GM23248 (cell line): ENCODE data around the gene C2orf15. TPM values are rescaled to one million over a fixed set of nuclear protein-coding genes. Genes with fewer than 3 reads are reported as not detected.

Experiments
- DNase-seq: peaks from one replicate; pipeline ENCODE4 v3.0.0-alpha.2; 2015
- H2AFZ ChIP-seq: fragments of 200-600 bp; sonication (generic); 2 replicates; pipeline ENCODE4 v1.6.1; 2016; ENCODE audit warnings: antibody characterized with exemption
- H3F3A ChIP-seq: fragments of 200-600 bp; sonication (generic); 2 replicates; pipeline ENCODE4 v1.6.1; 2016; ENCODE audit warnings: mild to moderate bottlenecking, antibody characterized with exemption, mixed run types; ENCODE audit not compliant: insufficient read depth
- H3K27ac ChIP-seq: fragments of 200-600 bp; sonication (generic); 2 replicates; pipeline ENCODE4 v1.5.1; 2016; ENCODE audit warnings: mild to moderate bottlenecking
- H3K27me3 ChIP-seq: fragments of 200-600 bp; sonication (generic); replicated peaks from 2 replicates; pipeline ENCODE4 v1.6.1; 2016; ENCODE audit warnings: mild to moderate bottlenecking; ENCODE audit not compliant: insufficient read depth
- H3K36me3 ChIP-seq: fragments of 200-600 bp; sonication (generic); 2 replicates; pipeline ENCODE4 v1.6.1; 2016; ENCODE audit warnings: low read depth, mild to moderate bottlenecking
- H3K4me1 ChIP-seq: fragments of 200-600 bp; sonication (generic); 2 replicates; pipeline ENCODE4 v1.6.1; 2016; ENCODE audit warnings: mild to moderate bottlenecking; ENCODE audit not compliant: insufficient read depth
- H3K4me2 ChIP-seq: fragments of 200-600 bp; sonication (generic); one replicate; pipeline ENCODE4 v1.6.1; 2016; ENCODE audit warnings: mild to moderate bottlenecking; ENCODE audit not compliant: unreplicated experiment
- H3K4me3 ChIP-seq: fragments of 200-600 bp; sonication (generic); 2 replicates; pipeline ENCODE4 v1.5.1; 2016; ENCODE audit warnings: mild to moderate bottlenecking
- H3K79me2 ChIP-seq: fragments of 200-600 bp; sonication (generic); 2 replicates; pipeline ENCODE4 v1.6.1; 2016; ENCODE audit warnings: mild to moderate bottlenecking; ENCODE audit not compliant: insufficient read depth
- H3K9ac ChIP-seq: fragments of 200-600 bp; sonication (generic); 2 replicates; pipeline ENCODE4 v1.6.1; 2016; ENCODE audit warnings: mild to moderate bottlenecking
- H3K9me2 ChIP-seq: fragments of 200-600 bp; sonication (generic); 2 replicates; pipeline ENCODE4 v1.6.1; 2016; ENCODE audit warnings: mixed run types, mild to moderate bottlenecking, moderate library complexity; ENCODE audit not compliant: insufficient read depth
- H3K9me3 ChIP-seq: fragments of 200-600 bp; sonication (generic); one replicate; pipeline ENCODE4 v1.6.1; 2017; ENCODE audit warnings: low read depth
- H4K20me1 ChIP-seq: fragments of 200-600 bp; sonication (generic); 2 replicates; pipeline ENCODE4 v1.6.0; 2016; ENCODE audit not compliant: insufficient read depth
- EZH2 ChIP-seq: fragments of 200-600 bp; sonication (generic); IDR thresholded peaks from 2 replicates; pipeline ENCODE4 v1.6.1; 2018; ENCODE audit warnings: antibody characterized with exemption, mild to moderate bottlenecking; ENCODE audit not compliant: insufficient read depth, poor library complexity, severe bottlenecking
- EZH2phosphoT487 ChIP-seq: fragments of 200-600 bp; sonication (generic); IDR thresholded peaks from 2 replicates; pipeline ENCODE4 v1.6.1; 2018; ENCODE audit warnings: antibody characterized with exemption, moderate library complexity, mild to moderate bottlenecking, low read depth; ENCODE audit not compliant: insufficient read depth
- WGBS, 2 experiments: methylation state at CpG; one replicate each; pipeline ENCODE4 v1.1.6; 2015 to 2017; ENCODE audit warnings: low lambda C conversion rate in 2 of 2, low coverage in 1 of 2; ENCODE audit errors: missing lambda C conversion rate in 2 of 2; 5-methylcytosine and 5-hydroxymethylcytosine counted together
- in situ Hi-C: fragments of 300-500 bp; cut with MboI; formaldehyde crosslinking; loops from 2 replicates; pipeline ENCODE4 v1.15.0; 2020
- polyA plus RNA-seq: library from polyadenylated mRNA; unstranded; fragments of >200 nt; fragmentation: Nextera tagmentation; extraction: Ambion mirVana; gene quantifications from 2 replicates; pipeline ENCODE4 v1.2.1, GENCODE V29; 2016
- total RNA-seq: library from RNA; depleted of rRNA; stranded (reverse); fragments of >200 nt; shearing (Covaris generic); gene quantifications from 2 replicates; pipeline ENCODE4 v1.2.3, GENCODE V29; 2014

The C2orf15 gene
- total and polyA plus RNA-seq, 2 experiments from 2014 or later = not detected

- no peaks in the 10 kb centered on the region for H3K27me3 ChIP-seq
- H3K27ac ChIP-seq = no peak overlapping the region
- H3K9me3 ChIP-seq = no peaks in the 10 kb centered on the region
- in situ Hi-C loops = no loop called here
- no peak for DNase-seq
- H2AFZ ChIP-seq = no peak overlapping the region
- H3K9ac ChIP-seq = no peak overlapping the region
- H3K36me3 ChIP-seq = no peaks in the 10 kb centered on the region
- 0 out of 2 replicates have a peak, but pooled peaks cover 8% of the 10 kb centered on the region for H3K79me2 ChIP-seq
- no peaks in the 10 kb centered on the region for H3K9me2 ChIP-seq
- TF ChIP-seq EZH2phosphoT487 = no peak
- no peak for TF ChIP-seq EZH2
- no peaks in the 10 kb centered on the region; the same call in 1 of the 2 replicates for H3F3A ChIP-seq
- 94 to 98% methylated on average over 5 of the region's 5 CpGs for WGBS, 2 experiments
- H3K4me2 ChIP-seq = no peak overlapping the region
- no peak overlapping the region for H3K4me3 ChIP-seq
- H3K4me1 ChIP-seq = peaks cover 4% of the 10 kb centered on the region; the same call in 1 of the 2 replicates
- H4K20me1 ChIP-seq = no peaks in the 10 kb centered on the region
Observed at GRCh38 chr2:99158599-99158998, 17.1 kb downstream of the C2orf15 start.

DNA sequence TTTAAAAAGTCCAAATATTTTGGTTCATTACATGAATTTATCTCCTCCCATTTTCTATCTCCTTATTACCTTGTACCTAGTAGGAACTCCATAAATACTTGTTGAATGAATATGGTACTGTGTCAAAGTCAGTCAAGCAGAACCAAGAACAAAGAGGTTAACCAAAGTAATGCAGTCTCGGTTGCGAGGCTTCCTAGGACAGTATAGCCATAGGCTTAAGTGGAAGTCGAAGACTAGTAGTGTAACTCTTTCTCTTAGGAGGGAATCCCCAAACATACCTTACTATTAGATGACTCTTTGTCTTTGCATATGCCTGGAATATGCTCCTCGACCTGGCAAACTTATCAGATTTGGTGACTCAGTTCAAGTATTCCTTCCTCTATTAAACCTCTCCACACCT is 18.1 kb downstream of the C2orf15 start:
- H3K36me3 ChIP-seq = no peaks in the 10 kb centered on the region
- H3K4me2 ChIP-seq = no peak overlapping the region
- no peak overlapping the region for H3K4me3 ChIP-seq
- no peaks in the 10 kb centered on the region for H3K9me2 ChIP-seq
- H3F3A ChIP-seq = no peaks in the 10 kb centered on the region
- H3K9ac ChIP-seq = no peak overlapping the region
- DNase-seq = no peak
- WGBS, 2 experiments = 90 to 94% methylated on average over 4 of the region's 4 CpGs
- peaks cover 4% of the 10 kb centered on the region; the same call in 1 of the 2 replicates for H3K4me1 ChIP-seq
- TF ChIP-seq EZH2 = no peak
- no peaks in the 10 kb centered on the region for H3K9me3 ChIP-seq
- in situ Hi-C loops = no loop called here
- no peaks in the 10 kb centered on the region for H4K20me1 ChIP-seq
- H3K27me3 ChIP-seq = no peaks in the 10 kb centered on the region
- 0 out of 2 replicates have a peak, but pooled peaks cover 8% of the 10 kb centered on the region for H3K79me2 ChIP-seq
- H3K27ac ChIP-seq = no peak overlapping the region
- H2AFZ ChIP-seq = no peak overlapping the region

- no peak for DNase-seq
- TF ChIP-seq EZH2phosphoT487 = no peak
- TF ChIP-seq EZH2 = no peak
- H3K9me3 ChIP-seq = no peaks in the 10 kb centered on the region
- H3K36me3 ChIP-seq = peaks cover 24% of the 10 kb centered on the region
- in situ Hi-C loops = no loop called here
- no peak overlapping the region for H3K9ac ChIP-seq
- no peaks in the 10 kb centered on the region for H3K9me2 ChIP-seq
- no peak overlapping the region for H2AFZ ChIP-seq
- no peaks in the 10 kb centered on the region for H3K79me2 ChIP-seq
- H3K4me3 ChIP-seq = no peak overlapping the region
- H3K4me2 ChIP-seq = no peak overlapping the region
- no peaks in the 10 kb centered on the region for H3F3A ChIP-seq
- WGBS, 2 experiments = 80 to 84% methylated on average over 5 of the region's 5 CpGs
- H4K20me1 ChIP-seq = no peaks in the 10 kb centered on the region
- H3K27ac ChIP-seq = no peak overlapping the region
- no peaks in the 10 kb centered on the region for H3K27me3 ChIP-seq
- no peaks in the 10 kb centered on the region for H3K4me1 ChIP-seq
Observed at GRCh38 chr2:99166218-99166617, 24.7 kb downstream of the C2orf15 start.

GRCh38 chr2:99169534-99169933 is 28.0 kb downstream of the C2orf15 start:
- no peak overlapping the region for H3K9ac ChIP-seq
- H3K9me2 ChIP-seq = no peaks in the 10 kb centered on the region
- no peak overlapping the region for H2AFZ ChIP-seq
- in situ Hi-C loops = no loop called here
- H3K4me3 ChIP-seq = no peak overlapping the region
- no peaks in the 10 kb centered on the region for H3K9me3 ChIP-seq
- H3K4me2 ChIP-seq = no peak overlapping the region
- H4K20me1 ChIP-seq = no peaks in the 10 kb centered on the region
- H3K79me2 ChIP-seq = 0 out of 2 replicates have a peak, but pooled peaks cover 5% of the 10 kb centered on the region
- peaks cover 24% of the 10 kb centered on the region for H3K36me3 ChIP-seq
- H3F3A ChIP-seq = no peaks in the 10 kb centered on the region
- H3K27ac ChIP-seq = no peak overlapping the region
- DNase-seq = no peak
- 88 to 96% methylated on average over 1 of the region's 1 CpG for WGBS, 2 experiments
- no peaks in the 10 kb centered on the region for H3K4me1 ChIP-seq
- no peaks in the 10 kb centered on the region for H3K27me3 ChIP-seq
- no peak for TF ChIP-seq EZH2
- TF ChIP-seq EZH2phosphoT487 = no peak
